ENCODE measurements around the gene MAPK7. TPM values are rescaled to one million over a fixed set of nuclear protein-coding genes. Genes with fewer than 3 reads are reported as not detected.

Gene MAPK7
- total and polyA plus RNA-seq, 2 donors (not counting 3 experiments of a cell fraction or from before 2014, with no cell fraction given), result 16.8 to 30.7 TPM

DNA sequence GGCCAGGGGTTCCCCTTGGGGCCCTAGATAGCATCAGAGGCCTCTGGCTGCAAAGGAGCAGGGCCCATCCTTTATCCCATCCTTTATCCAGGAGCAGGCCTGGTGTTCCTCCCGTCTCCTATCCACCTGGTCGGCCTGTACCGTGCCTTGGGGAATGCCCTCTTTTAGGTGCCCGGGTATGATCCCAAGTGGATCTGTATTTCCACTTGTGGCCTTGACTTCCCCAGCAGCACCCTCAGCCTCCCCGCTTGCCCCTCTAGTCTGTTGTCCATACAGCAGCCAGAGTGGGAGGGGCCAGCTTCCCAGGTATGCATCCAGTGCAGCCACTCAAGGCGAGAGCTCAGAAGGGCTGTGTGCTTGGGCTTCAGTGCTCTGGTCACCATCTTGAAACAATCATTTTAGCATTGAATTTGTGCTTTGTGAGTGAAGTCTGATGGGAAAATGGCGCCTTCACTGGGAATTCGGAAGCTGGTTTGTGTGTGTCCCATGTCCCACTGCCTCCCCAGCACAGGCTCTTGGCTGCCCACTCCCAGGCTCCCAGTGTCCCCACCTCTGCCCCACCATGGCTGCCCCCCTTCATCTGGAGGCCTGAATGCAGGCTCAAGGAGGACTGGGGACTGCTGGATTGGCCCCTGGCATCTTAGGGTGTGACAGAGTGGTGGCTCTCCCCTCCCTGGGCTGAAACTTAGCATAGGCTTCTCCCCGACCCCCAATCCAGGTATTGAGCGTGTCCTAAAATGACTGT, 29.5 kb downstream of the MAPK7 start:
- no peaks in the 10 kb centered on the region for H3K9me1 ChIP-seq (replicated peaks; ENCODE audit: control insufficient read depth, extremely low read depth, insufficient read depth, low read length)
- no peaks in the 10 kb centered on the region for H3K36me3 ChIP-seq (ENCODE audit: control insufficient read depth in 2 of 2, extremely low read depth in 1 of 2, insufficient read depth in 2 of 2, low read length in 2 of 2)
- ChIA-PET POLR2A (no interaction called here), CTCF (interaction anchor here (1.1 kb wide), 1 partner anchor 40 kb away, joined by 3 read pairs; no protein-coding TSS in a partner anchor)
- H3K4me1 ChIP-seq (ENCODE audit: control insufficient read depth, extremely low read depth, insufficient read depth, low read length), result no peaks in the 10 kb centered on the region
- H3K9ac ChIP-seq (replicated peaks; ENCODE audit: extremely low read depth, insufficient read depth, low read length), result no peak overlapping the region
- FAIRE-seq (no peak), DNase-seq (ENCODE audit: low read depth, low spot score) (no peak)
- H3K4me3 ChIP-seq (replicated peaks in 1 of 3; ENCODE audit: insufficient read depth in 1 of 3, low read depth in 1 of 3, low read length in 3 of 3), result no peak overlapping the region
- H3K27ac ChIP-seq (ENCODE audit: insufficient read depth, low read depth, low read length), result no peak overlapping the region
- no peaks in the 10 kb centered on the region for H3K79me2 ChIP-seq (ENCODE audit: control insufficient read depth, insufficient read depth, low read length)
- H3K4me2 ChIP-seq (ENCODE audit: insufficient read depth, low read length), result no peak overlapping the region
- H3K27me3 ChIP-seq (ENCODE audit: control insufficient read depth in 2 of 2, insufficient read depth in 2 of 2, low read length in 2 of 2), result peaks cover 4 to 7% of the 10 kb centered on the region in 2 experiments
- no peaks in the 10 kb centered on the region for H4K20me1 ChIP-seq (replicated peaks; ENCODE audit: control insufficient read depth, extremely low read depth, insufficient read depth, low read length)
- intact Hi-C loops (cut with micrococcal nuclease), result no loop called here
- no peaks in the 10 kb centered on the region for H3K9me3 ChIP-seq (replicated peaks; ENCODE audit: control insufficient read depth, insufficient read depth, low read length)
- no peak overlapping the region for H2AFZ ChIP-seq (ENCODE audit: low read depth, low read length)
- dilution Hi-C loops (cut with MboI; ENCODE audit: extremely low pct_ligation_motif_present, low sequenced_read_pairs), result no loop called here
- BruUV-seq (replicated peaks), result no TSS peak
- TF ChIP-seq JUN (IDR thresholded peaks at IDR 0.05; ENCODE audit: borderline replicate concordance, insufficient read depth, insufficient read length, low read depth), result no peak
- TF ChIP-seq EZH2 (IDR thresholded peaks at IDR 0.05; ENCODE audit: borderline replicate concordance, low read depth, low read length, severe bottlenecking), result no peak
- TF ChIP-seq POLR2A (IDR thresholded peaks at IDR 0.05; ENCODE audit: low read depth, low read length), result no peak
- no peak for TF ChIP-seq GATA2 (IDR thresholded peaks at IDR 0.05; ENCODE audit: insufficient read depth, insufficient read length, low read depth, low read length)
- no peak for TF ChIP-seq MYC (IDR thresholded peaks at IDR 0.05; ENCODE audit: low read depth, low read length)
- TF ChIP-seq POLR2AphosphoS5 (IDR thresholded peaks at IDR 0.05; ENCODE audit: insufficient read depth, low read depth, low read length), result no peak
- no peak for TF ChIP-seq FOS (IDR thresholded peaks at IDR 0.05; ENCODE audit: borderline replicate concordance, insufficient read depth, low read length)
- TF ChIP-seq, protein P1, sequence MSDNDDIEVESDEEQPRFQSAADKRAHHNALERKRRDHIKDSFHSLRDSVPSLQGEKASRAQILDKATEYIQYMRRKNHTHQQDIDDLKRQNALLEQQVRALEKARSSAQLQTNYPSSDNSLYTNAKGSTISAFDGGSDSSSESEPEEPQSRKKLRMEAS (IDR thresholded peaks at IDR 0.05; ENCODE audit: insufficient read depth, insufficient read length), result no peak

All from endothelial cell of umbilical vein (primary cell).